HEK293 (cell line): ENCODE results near the gene NFE2L3.

ENCODE experiments used
- CTCF ChIP-seq: fragments of 450-650 bp; formaldehyde crosslinking; IDR thresholded peaks from 2 replicates; pipeline ENCODE4 v1.5.1; 2016; ENCODE audit warnings: missing biosample characterization, missing genetic modification characterization
- INSM2 ChIP-seq: fragments of 450-650 bp; formaldehyde crosslinking; IDR thresholded peaks from 2 replicates; pipeline ENCODE4 v1.5.1; 2016; ENCODE audit warnings: missing biosample characterization, missing genetic modification characterization
- PBX3 ChIP-seq: sonication (generic); formaldehyde crosslinking; IDR thresholded peaks from 2 replicates; pipeline ENCODE4 v1.8.1; 2022; ENCODE audit warnings: mild to moderate bottlenecking, moderate library complexity, missing genetic modification reagents
- ZBTB11 ChIP-seq: fragments of 450-650 bp; formaldehyde crosslinking; conservative IDR thresholded peaks from 2 replicates; pipeline ENCODE4 v1.5.1; 2016; ENCODE audit warnings: low read depth, missing biosample characterization, missing genetic modification characterization
- ZNF24 ChIP-seq: fragments of 450-650 bp; formaldehyde crosslinking; IDR thresholded peaks from 2 replicates; pipeline ENCODE4 v1.5.1; 2016; ENCODE audit warnings: missing biosample characterization, missing genetic modification characterization
- ZNF558 ChIP-seq: fragments of 450-650 bp; formaldehyde crosslinking; IDR thresholded peaks from 2 replicates; pipeline ENCODE4 v1.5.1; 2016; ENCODE audit warnings: missing biosample characterization, missing genetic modification characterization

DNA sequence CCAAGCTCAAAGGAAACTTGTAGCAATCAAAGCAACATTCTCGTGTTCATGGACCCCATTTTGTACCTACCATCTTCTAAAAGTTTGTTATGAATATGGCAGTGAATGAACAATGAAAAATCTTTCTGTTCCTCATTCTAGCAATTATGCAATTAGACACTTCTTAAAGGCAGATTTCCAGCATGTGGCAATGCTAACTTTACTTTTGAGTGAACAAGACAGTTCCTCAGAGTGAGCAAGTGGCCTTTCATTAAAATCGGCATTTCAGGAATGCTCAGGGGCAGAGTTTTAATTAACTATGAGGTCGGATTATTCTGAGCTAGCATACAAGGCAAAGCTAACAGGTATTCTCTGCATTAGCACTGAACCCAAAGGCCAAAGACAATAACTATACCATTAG lies 48.4 kb upstream of the NFE2L3 start:
- TF ChIP-seq CTCF (no peak), ZBTB11 (tag by site-specific recombination) (no peak), INSM2 (tag by site-specific recombination) (no peak), ZNF24 (tag by site-specific recombination) (no peak), ZNF558 (tag by site-specific recombination) (no peak), PBX3 (no peak)
